ENCODE measurements around the gene RNF103. TPM values are rescaled to one million over a fixed set of nuclear protein-coding genes. Genes with fewer than 3 reads are reported as not detected.
"Not testable (repeated sequence)": the region's sequence is repeated elsewhere in the genome, so short reads cannot be mapped to it uniquely, and the experiment has no call there.

Gene RNF103
- total RNA-seq, 1 donor from 2014 or later, result 13.8 TPM

DNA sequence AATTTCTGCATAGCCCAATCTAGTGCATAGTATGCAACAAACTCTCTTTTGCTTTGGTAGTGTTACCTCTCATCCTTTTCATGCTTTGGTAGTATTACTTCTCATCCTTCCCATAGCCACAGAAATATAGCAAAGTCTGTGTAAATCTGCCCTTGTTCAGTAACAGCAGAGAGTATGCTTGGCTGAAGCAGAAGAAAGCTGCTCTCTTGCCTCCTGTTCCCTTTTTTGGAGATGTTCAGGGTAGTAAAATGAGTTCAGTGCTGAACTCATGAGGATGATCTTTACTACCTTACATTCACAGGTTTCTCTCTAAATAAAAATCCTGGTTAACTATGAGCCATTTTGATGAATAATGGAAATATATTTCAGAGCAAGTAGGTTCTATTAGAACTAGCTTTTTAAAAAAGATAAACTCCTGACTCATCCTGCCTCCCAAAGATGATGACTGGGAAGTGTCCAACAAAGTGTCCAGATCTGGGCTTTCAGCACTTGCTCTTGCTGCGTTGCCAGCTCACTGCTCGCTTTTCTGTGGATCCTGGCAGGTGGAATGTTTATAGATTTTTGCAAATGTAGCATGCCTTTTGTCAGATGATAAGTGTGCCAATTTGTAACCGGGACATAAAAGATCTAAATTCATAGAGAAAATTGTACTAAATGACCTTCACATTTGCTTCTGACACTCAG is 31.0 kb downstream of the RNF103 start:
- no peaks in the 10 kb centered on the region for H3K4me1 Mint-ChIP-seq
- DNase-seq (ENCODE audit: low read depth, low spot score), result no peak
- H3K4me3 Mint-ChIP-seq, result no peak overlapping the region
- H3K36me3 Mint-ChIP-seq (ENCODE audit: low read depth), result no peaks in the 10 kb centered on the region
- H3K27me3 Mint-ChIP-seq (ENCODE audit: low read depth), result no peaks in the 10 kb centered on the region
- H3K27ac Mint-ChIP-seq (ENCODE audit: unreplicated experiment), result no peak overlapping the region
- H3K9me3 Mint-ChIP-seq, result peaks cover 8% of the 10 kb centered on the region
- TF ChIP-seq, protein P1, sequence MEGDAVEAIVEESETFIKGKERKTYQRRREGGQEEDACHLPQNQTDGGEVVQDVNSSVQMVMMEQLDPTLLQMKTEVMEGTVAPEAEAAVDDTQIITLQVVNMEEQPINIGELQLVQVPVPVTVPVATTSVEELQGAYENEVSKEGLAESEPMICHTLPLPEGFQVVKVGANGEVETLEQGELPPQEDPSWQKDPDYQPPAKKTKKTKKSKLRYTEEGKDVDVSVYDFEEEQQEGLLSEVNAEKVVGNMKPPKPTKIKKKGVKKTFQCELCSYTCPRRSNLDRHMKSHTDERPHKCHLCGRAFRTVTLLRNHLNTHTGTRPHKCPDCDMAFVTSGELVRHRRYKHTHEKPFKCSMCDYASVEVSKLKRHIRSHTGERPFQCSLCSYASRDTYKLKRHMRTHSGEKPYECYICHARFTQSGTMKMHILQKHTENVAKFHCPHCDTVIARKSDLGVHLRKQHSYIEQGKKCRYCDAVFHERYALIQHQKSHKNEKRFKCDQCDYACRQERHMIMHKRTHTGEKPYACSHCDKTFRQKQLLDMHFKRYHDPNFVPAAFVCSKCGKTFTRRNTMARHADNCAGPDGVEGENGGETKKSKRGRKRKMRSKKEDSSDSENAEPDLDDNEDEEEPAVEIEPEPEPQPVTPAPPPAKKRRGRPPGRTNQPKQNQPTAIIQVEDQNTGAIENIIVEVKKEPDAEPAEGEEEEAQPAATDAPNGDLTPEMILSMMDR (conservative IDR thresholded peaks at IDR 0.05), result no peak

DNA sequence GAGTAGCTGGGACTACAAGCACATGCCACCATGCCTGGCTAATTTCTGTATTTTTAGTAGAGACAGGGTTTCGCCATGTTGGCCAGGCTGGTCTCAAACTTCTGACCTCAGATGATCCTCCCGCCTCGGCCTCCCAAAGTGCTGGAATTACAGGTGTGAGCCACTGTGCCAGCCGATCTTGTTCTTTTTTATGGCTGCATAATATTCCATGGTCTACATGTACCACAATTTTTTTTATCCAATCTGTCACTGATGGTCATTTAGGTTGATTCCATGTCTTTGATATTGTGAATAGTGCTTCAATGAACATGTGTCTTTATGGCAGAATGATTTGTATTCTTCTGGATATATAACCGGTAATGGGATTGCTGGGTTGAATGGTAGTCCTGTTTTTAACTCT is 34.0 kb downstream of the RNF103 start:
- not testable (repeated sequence) for DNase-seq (ENCODE audit: low read depth, low spot score); H3K9me3 Mint-ChIP-seq; H3K36me3 Mint-ChIP-seq (ENCODE audit: low read depth); H3K4me3 Mint-ChIP-seq; H3K27ac Mint-ChIP-seq (ENCODE audit: unreplicated experiment); H3K4me1 Mint-ChIP-seq; H3K27me3 Mint-ChIP-seq (ENCODE audit: low read depth)

DNA sequence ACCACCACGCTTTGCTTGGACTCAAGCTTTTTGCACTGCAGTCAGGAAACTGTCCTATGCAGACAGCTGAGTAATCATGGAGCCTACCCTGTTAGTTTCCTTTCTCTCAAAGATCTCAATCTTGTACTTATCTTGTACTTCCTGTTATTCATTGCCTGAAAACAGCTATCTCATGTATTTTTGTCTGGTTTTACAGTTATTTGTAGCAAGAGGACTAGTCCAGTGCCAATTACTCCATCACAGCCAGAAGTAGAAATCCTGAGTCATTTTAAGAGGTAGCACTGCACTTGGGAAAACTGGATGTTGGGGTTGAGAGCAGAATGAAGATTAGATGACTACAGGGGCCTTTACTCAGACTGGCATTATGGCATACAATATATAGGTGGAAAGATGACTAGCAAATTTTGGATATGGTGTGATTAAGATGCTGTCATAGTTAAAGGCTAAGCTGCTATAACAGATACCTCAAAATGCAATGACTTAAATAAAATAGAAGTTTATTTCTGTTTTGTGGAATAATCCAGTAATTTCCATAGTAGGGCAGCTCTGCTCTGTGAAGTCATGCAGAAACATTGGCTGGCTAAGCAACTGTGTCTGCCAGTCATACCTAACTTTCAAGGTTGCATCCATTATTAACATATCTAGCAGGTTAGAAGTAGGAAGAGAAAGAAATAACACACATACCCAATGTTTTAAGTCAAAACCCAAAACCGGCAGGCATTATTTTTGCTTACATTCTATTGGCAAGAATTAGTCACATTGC is 39.3 kb downstream of the RNF103 start:
- peaks cover 10% of the 10 kb centered on the region for H3K4me1 Mint-ChIP-seq

DNA sequence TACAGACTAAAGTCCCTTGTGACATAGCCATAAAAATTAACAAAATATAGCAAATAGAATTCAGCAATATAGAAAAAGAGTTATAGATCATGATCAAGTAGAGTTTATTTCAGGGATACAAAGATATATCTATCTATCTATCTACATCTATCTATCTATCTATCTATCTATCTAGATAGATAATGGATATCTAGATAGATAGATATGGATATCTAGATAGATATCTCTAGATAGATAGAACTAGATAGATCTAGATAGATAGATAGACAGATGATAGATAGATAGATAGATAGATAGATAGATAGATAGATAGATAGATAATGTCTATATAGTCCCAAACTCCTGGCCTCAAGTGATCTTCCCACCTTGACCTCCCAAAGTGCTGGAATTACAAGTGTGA is 43.1 kb downstream of the RNF103 start:
- Mint-ChIP-seq H3K9me3 (peaks cover 6% of the 10 kb centered on the region), H3K36me3 (ENCODE audit: low read depth) (no peaks in the 10 kb centered on the region), H3K4me3 (no peak overlapping the region), H3K4me1 (peaks cover 8% of the 10 kb centered on the region), H3K27ac (ENCODE audit: unreplicated experiment) (no peak overlapping the region), H3K27me3 (ENCODE audit: low read depth) (no peaks in the 10 kb centered on the region)
- TF ChIP-seq, protein P1 (conservative IDR thresholded peaks at IDR 0.05), result no peak
- DNase-seq (ENCODE audit: low read depth, low spot score), result no peak

More for the DNA sequence above, 39.3 kb downstream of the RNF103 start:
- peaks cover 4% of the 10 kb centered on the region for H3K27me3 Mint-ChIP-seq (ENCODE audit: low read depth)
- no peak overlapping the region for H3K4me3 Mint-ChIP-seq
- no peak for DNase-seq (ENCODE audit: low read depth, low spot score)
- TF ChIP-seq, protein P1 (conservative IDR thresholded peaks at IDR 0.05), result no peak
- no peaks in the 10 kb centered on the region for H3K36me3 Mint-ChIP-seq (ENCODE audit: low read depth)
- H3K9me3 Mint-ChIP-seq, result no peaks in the 10 kb centered on the region
- no peak overlapping the region for H3K27ac Mint-ChIP-seq (ENCODE audit: unreplicated experiment)

DNA sequence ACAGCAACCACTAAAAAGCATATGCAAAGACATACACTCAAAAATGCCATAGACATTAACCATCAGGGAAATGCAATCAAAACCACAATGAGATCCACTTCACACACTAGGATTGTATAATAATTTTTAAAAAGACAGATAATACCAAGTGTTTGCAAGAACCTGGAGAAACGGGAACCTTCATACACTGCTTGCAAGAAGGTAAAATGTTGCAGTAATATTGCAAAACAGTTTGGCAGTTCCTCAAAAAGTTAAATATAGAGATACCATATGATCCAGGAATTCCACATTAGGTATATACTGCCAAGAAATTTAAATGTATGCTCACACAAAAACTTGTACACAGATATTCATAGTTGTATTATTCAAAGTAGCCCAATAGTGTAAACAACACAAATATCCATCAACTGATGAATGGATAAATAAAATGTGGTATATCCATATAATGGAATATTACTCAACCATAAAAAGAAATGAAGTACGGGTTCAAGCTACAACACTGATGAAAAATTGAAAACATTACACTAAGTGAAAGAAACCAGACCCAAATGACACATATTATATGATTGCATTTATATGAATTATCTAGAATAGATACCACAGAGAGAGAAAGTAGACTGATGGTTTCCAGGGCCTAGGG is 45.7 kb downstream of the RNF103 start:
- H3K4me3 Mint-ChIP-seq, result no peak overlapping the region
- TF ChIP-seq, protein P1 (conservative IDR thresholded peaks at IDR 0.05), result no peak
- no peak for DNase-seq (ENCODE audit: low read depth, low spot score)
- H3K27me3 Mint-ChIP-seq (ENCODE audit: low read depth), result no peaks in the 10 kb centered on the region
- no peak overlapping the region for H3K27ac Mint-ChIP-seq (ENCODE audit: unreplicated experiment)
- no peaks in the 10 kb centered on the region for H3K4me1 Mint-ChIP-seq
- no peaks in the 10 kb centered on the region for H3K36me3 Mint-ChIP-seq (ENCODE audit: low read depth)
- H3K9me3 Mint-ChIP-seq, result peaks cover 6% of the 10 kb centered on the region

Measured in neural crest cell (in vitro differentiated cells).